Measurements from ENCODE around the gene MYH14. TPM values are rescaled to one million over a fixed set of nuclear protein-coding genes. Genes with fewer than 3 reads are reported as not detected.
A peak's percentile ranks its signal among the peaks of the same experiment; 100 is the strongest.

The MYH14 gene
- total RNA-seq, 1 donor from 2014 or later: 0.99 TPM

GRCh38 chr19:50281491-50281890 is 78.1 kb downstream of the MYH14 start:
- DNase-seq (ENCODE audit: extremely low read depth, low read depth, low spot score): no peak

- no peak for DNase-seq (ENCODE audit: extremely low read depth, low read depth, low spot score)
Measured at GRCh38 chr19:50285833-50286232, 82.4 kb downstream of the MYH14 start.

GRCh38 chr19:50286443-50286842 is 83.0 kb downstream of the MYH14 start:
- no peak for DNase-seq (ENCODE audit: extremely low read depth, low read depth, low spot score)

GRCh38 chr19:50287331-50287730 is 83.9 kb downstream of the MYH14 start:
- DNase-seq (ENCODE audit: extremely low read depth, low read depth, low spot score): no peak

- DNase-seq (ENCODE audit: extremely low read depth, low read depth, low spot score): no peak
Measured at GRCh38 chr19:50288954-50289353, 85.5 kb downstream of the MYH14 start.

- DNase-seq (ENCODE audit: extremely low read depth, low read depth, low spot score): no peak
Measured at GRCh38 chr19:50290011-50290410, 86.6 kb downstream of the MYH14 start.

GRCh38 chr19:50290775-50291174 is 87.4 kb downstream of the MYH14 start:
- DNase-seq (ENCODE audit: extremely low read depth, low read depth, low spot score): no peak

- no peak for DNase-seq (ENCODE audit: extremely low read depth, low read depth, low spot score)
Measured at GRCh38 chr19:50292216-50292827, 88.9 kb downstream of the MYH14 start.

- DNase-seq (ENCODE audit: extremely low read depth, low read depth, low spot score): no peak
Measured at GRCh38 chr19:50293263-50294004, 90.0 kb downstream of the MYH14 start.

- DNase-seq (ENCODE audit: extremely low read depth, low read depth, low spot score): no peak
Measured at GRCh38 chr19:50300051-50300450, 96.6 kb downstream of the MYH14 start.

- peak; percentile 72 for DNase-seq (ENCODE audit: extremely low read depth, low read depth, low spot score)
Measured at GRCh38 chr19:50300814-50301606, 97.6 kb downstream of the MYH14 start.

- DNase-seq (ENCODE audit: extremely low read depth, low read depth, low spot score): no peak
Measured at GRCh38 chr19:50301607-50301971, 98.2 kb downstream of the MYH14 start.

- DNase-seq (ENCODE audit: extremely low read depth, low read depth, low spot score): no peak
Measured at GRCh38 chr19:50303558-50303957, 100.1 kb downstream of the MYH14 start.

GRCh38 chr19:50308991-50309390 is 105.6 kb downstream of the MYH14 start:
- no peak for DNase-seq (ENCODE audit: extremely low read depth, low read depth, low spot score)

GRCh38 chr19:50309396-50310125 is 106.1 kb downstream of the MYH14 start:
- DNase-seq (ENCODE audit: extremely low read depth, low read depth, low spot score): no peak

GRCh38 chr19:50310759-50311465 is 107.5 kb downstream of the MYH14 start:
- no peak for DNase-seq (ENCODE audit: extremely low read depth, low read depth, low spot score)

GRCh38 chr19:50311723-50312635 is 108.6 kb downstream of the MYH14 start:
- no peak for DNase-seq (ENCODE audit: extremely low read depth, low read depth, low spot score)

GRCh38 chr19:50312967-50313811 is 109.8 kb downstream of the MYH14 start:
- DNase-seq (ENCODE audit: extremely low read depth, low read depth, low spot score): no peak

Data from glomerular endothelial cell (primary cell).